Rectal smooth muscle tissue (tissue), 1 donor: ENCODE measurements around the gene ADH4.

Experiments used
- H3K27ac ChIP-seq: one replicate; pipeline ENCODE4 v1.7.0; 2013; ENCODE audit warnings: low read depth, low read length, inconsistent platforms
- H3K27me3 ChIP-seq: one replicate; pipeline ENCODE4 v1.7.0; 2013; ENCODE audit warnings: low read length; ENCODE audit not compliant: control insufficient read depth, insufficient read depth
- H3K36me3 ChIP-seq: one replicate; pipeline ENCODE4 v1.7.0; 2013; ENCODE audit warnings: low read length; ENCODE audit not compliant: control insufficient read depth, insufficient read depth
- H3K4me1 ChIP-seq: one replicate; pipeline ENCODE4 v1.7.0; 2013; ENCODE audit warnings: low read length; ENCODE audit not compliant: control insufficient read depth, insufficient read depth
- H3K4me3 ChIP-seq: one replicate; pipeline ENCODE4 v1.7.0; 2013; ENCODE audit warnings: low read length
- H3K9ac ChIP-seq: one replicate; pipeline ENCODE4 v1.7.0; 2013; ENCODE audit warnings: low read length

The ADH4 gene

DNA sequence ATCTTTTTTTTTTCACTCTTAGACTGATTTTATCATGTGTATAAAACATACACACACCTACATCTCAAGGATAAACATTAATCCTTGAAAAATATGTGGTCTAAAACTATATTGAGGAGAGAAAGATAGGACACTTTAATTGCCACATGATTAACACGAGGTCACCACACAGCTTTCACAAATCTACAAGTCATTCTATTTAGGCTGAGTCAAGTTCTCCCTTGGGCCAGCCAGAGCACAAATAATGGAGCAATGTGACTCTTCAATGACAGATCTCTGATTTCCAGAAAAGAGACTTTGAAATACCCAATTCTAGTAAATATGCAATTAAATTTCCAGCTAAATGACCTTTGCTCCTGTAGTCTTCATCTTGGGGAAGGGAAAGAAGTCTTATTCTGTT is 12.9 kb upstream of the ADH4 start:
- Histone ChIP-seq H3K4me3 (no peak overlapping the region), H3K9ac (no peak overlapping the region), H3K4me1 (no peaks in the 10 kb centered on the region), H3K27ac (no peak overlapping the region), H3K36me3 (no peaks in the 10 kb centered on the region), H3K27me3 (no peaks in the 10 kb centered on the region)

DNA sequence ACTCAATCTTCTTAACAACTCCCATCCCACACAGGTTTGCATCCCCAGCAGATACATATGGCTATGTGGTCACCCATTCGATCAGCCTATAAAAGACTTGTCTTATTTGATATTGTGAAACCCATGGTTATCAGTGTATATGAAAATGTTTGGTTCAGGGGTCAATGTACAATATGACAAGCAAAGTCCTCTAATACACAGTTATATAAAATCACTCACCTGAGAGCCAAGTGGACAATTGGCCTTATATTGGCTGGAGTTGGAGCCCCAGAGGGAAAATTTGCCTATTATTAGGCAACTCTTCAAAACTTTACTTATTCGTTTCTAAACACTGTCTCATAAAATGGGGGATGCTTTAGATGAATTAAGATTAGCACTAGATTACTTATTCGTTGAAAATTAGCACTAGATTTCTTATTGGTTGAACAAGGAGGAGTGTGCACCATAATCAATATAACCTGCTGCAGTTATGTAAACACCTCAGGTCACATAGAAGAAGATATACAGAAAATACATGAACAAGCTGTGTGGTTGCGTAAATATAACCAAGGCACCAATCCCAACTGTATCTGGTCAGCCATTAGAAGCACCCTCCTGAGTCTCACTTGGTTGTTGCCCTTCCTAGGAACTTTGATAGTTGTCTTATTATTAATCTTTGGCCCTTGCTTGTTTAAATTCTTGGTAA is 10.7 kb upstream of the ADH4 start:
- H3K27ac ChIP-seq = no peak overlapping the region
- no peaks in the 10 kb centered on the region for H3K27me3 ChIP-seq
- H3K9ac ChIP-seq = no peak overlapping the region
- no peaks in the 10 kb centered on the region for H3K36me3 ChIP-seq
- no peak overlapping the region for H3K4me3 ChIP-seq
- no peaks in the 10 kb centered on the region for H3K4me1 ChIP-seq

DNA sequence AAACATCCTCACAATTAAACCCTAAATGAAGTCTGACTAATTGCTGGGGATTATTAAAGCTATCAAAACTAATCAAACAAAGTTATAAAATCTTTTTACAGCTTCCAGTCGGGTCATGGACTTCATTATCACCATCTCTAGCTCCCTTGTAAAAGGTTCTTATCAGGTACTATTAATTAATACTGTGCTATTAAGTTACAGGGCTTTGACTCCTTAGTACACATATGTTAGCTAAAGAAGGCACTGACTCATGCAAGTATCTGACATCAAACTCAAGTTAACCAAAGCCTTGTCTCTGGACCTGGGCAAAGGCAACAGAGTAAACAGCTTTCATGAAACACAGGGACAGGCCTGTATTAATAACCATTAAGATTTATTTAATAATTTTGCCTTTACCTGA is 7.9 kb upstream of the ADH4 start:
- H3K27ac ChIP-seq = no peak overlapping the region

DNA sequence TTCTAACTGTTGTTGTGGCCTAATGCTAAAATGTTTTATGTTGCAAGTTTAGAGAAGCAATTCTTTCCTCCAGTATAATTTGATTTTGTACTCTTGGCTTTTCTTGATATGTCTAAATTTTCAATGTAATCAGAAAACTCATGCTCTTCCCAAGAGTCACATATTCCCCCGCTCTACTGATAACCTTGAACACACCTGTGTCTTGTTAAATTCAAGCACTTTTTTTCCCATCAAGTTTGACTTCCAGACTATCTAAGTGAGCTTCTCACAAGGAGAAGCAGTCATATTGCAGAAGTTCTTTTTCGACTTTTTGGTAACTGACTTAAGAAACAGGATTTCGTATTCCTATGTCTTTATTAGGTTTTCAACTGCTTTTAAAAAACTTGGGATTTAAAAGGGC is 7.4 kb upstream of the ADH4 start:
- no peaks in the 10 kb centered on the region for H3K27me3 ChIP-seq
- no peaks in the 10 kb centered on the region for H3K36me3 ChIP-seq
- no peaks in the 10 kb centered on the region for H3K4me1 ChIP-seq
- H3K27ac ChIP-seq = no peak overlapping the region
- no peak overlapping the region for H3K4me3 ChIP-seq
- no peak overlapping the region for H3K9ac ChIP-seq

More for the DNA sequence above, 7.9 kb upstream of the ADH4 start:
- Histone ChIP-seq H3K27me3 (no peaks in the 10 kb centered on the region), H3K4me3 (no peak overlapping the region), H3K4me1 (no peaks in the 10 kb centered on the region), H3K9ac (no peak overlapping the region), H3K36me3 (no peaks in the 10 kb centered on the region)

DNA sequence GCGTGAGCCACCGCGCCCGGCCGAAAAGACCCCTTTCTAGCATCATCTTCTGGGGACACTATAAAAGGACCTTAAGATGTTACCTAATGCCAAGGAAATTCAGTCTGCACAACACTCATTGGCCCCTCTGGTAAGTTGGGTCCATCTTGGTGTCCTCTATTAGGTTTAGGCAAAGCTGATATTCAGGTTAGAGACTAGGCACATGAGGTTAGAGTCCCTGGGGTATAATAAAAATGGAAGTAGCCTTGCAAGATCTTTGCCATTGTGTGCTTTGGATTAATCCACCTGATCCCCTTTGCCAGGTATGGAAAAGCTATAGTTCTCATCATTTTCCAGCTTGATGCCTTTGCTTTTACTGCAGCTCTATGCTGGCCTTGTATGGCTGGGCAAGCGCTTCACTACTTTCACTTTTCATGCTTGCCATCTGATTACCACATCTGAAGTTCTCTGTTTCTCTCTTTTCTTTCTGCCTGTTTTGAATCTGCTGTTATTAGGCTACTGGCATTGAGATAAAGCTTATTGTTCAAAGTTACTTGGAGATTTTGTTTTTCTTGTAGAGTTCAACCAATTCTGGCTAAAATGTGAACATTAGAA is 5.4 kb upstream of the ADH4 start:
- Histone ChIP-seq H3K27me3 (no peaks in the 10 kb centered on the region), H3K9ac (no peak overlapping the region), H3K4me3 (no peak overlapping the region), H3K4me1 (no peaks in the 10 kb centered on the region), H3K27ac (no peak overlapping the region), H3K36me3 (no peaks in the 10 kb centered on the region)

DNA sequence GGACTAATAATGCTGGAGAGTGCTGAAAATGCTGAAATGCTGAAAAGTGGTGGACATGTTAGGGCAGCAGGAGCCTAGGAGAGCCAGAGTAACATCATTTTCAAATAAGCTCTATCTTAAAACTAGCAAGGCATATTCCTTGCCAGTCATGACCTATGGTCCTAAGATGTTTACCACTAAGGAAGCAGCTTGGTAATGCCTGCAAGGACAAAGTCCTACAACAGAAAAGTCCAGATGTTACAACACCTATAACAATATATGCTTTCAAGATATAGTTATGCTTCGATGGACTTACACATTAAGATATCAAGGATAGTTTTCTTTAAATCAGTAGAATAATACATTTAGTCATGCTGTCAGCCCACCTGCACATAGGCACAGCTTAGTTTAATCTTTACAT is 4.5 kb upstream of the ADH4 start:
- no peak overlapping the region for H3K27ac ChIP-seq
- no peaks in the 10 kb centered on the region for H3K36me3 ChIP-seq
- H3K9ac ChIP-seq = no peak overlapping the region
- H3K4me1 ChIP-seq = no peaks in the 10 kb centered on the region
- H3K4me3 ChIP-seq = no peak overlapping the region
- no peaks in the 10 kb centered on the region for H3K27me3 ChIP-seq

DNA sequence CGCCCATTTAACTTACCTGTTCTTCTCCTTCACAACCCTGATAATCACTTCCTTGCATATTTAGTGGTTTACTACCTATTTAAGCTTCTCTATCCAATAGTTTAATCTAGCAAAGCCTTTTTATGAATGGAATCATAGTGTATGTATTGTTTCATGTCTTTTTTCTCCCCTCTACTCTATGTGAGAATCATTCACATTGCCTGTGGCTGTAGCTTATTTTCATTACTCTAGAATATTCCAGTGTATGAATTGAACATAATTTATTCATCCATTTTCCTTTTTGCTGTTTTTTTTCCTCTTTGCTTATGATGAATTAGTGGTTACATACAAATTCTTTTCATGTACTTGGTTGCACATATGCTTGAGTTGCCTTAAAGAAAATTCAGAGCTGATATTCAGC is 490 bp upstream of the ADH4 start:
- Histone ChIP-seq H3K4me3 (no peak overlapping the region), H3K9ac (no peak overlapping the region), H3K36me3 (no peaks in the 10 kb centered on the region), H3K4me1 (no peaks in the 10 kb centered on the region), H3K27ac (no peak overlapping the region), H3K27me3 (no peaks in the 10 kb centered on the region)

DNA sequence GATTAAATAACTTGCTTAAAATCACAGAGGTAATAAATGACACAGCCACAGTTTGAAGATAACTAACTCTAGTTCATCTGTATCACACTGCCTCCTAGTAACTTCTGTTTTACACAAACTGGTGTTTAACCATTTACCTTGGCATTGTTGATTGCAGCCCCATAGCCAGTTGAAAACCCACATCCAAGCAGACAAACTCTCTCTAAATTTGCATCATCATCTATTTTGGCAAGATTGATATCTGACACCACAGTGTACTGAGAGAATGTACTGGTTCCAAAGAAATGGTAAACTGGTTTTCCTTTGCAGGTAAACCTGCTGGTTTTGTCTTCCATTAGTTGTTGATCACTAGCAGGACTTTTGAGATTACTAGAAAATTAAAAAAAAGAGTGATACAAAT is 7.8 kb downstream of the ADH4 start:
- Histone ChIP-seq H3K4me1 (no peaks in the 10 kb centered on the region), H3K9ac (no peak overlapping the region), H3K36me3 (no peaks in the 10 kb centered on the region), H3K27ac (no peak overlapping the region), H3K27me3 (no peaks in the 10 kb centered on the region), H3K4me3 (no peak overlapping the region)

DNA sequence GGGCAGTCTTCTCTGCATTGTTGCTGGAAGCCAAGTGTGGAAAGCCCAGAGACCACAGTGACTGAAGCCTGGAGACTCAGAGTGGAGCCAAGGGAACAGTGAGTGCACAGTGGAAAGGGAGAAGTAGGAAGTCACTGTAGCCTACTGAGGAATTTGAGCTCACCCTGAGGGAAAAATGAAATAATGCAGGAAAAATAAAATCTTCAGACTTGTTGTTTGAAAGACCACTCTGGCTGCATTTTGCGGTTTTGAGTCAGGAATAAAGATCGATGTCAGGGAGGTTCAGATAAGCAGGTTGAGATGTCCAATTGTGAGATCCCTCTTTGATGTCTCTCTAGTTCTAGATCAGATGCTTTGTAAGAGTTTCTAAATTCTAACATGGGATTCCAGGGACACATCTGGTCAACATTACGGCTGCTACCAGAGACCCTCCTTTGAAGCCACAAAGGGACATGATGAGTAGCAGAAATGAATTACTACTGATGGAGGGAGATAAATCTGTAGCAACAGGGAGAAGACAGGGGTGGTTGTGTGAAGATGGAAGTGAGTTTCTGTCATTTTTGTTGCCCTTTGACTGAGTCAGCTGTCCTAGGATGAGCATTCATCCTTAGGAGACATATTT is 8.4 kb downstream of the ADH4 start:
- H3K9ac ChIP-seq = no peak overlapping the region
- H3K36me3 ChIP-seq = no peaks in the 10 kb centered on the region
- H3K4me1 ChIP-seq = no peaks in the 10 kb centered on the region
- no peak overlapping the region for H3K4me3 ChIP-seq
- H3K27me3 ChIP-seq = no peaks in the 10 kb centered on the region
- no peak overlapping the region for H3K27ac ChIP-seq

DNA sequence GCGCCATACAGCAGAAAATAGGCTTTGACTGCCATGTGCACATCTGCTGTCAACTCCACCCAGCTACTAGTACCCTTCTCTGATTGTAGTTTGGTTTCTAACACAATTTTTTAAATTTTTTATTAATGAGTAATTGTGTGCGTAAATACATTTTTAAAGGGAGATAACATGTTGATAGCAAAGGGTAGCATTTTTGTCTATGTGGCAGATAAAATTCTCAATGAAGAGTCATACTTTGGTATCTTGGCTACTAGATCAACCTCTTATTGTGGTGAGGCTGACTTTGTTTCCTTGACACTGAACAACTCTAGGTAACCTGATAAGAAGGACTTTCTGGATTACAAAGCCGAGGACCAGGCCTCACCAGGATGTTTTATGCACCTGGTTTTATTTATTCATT is 9.5 kb downstream of the ADH4 start:
- Histone ChIP-seq H3K9ac (no peak overlapping the region), H3K4me1 (no peaks in the 10 kb centered on the region), H3K36me3 (no peaks in the 10 kb centered on the region), H3K27ac (no peak overlapping the region), H3K27me3 (no peaks in the 10 kb centered on the region), H3K4me3 (no peak overlapping the region)

DNA sequence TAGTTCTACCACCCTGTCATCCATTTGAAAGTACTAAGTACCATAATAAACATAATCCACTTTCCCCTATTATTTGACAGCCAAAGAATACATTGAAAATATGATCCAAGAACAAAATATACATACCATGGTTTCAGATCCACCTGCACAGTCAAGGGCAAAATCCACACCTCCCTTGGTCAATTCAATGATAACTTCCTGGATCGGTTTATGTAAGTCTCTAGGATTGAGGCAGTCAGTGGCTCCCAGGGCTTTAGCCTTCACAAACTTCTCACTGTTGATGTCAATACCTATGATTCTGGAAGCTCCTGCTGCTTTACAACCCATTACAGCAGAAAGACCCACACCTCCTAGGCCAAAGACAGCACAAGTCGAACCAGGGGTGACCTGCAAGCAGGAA is 12.7 kb downstream of the ADH4 start:
- Histone ChIP-seq H3K27ac (no peak overlapping the region), H3K4me3 (no peak overlapping the region), H3K27me3 (no peaks in the 10 kb centered on the region), H3K4me1 (no peaks in the 10 kb centered on the region), H3K9ac (no peak overlapping the region), H3K36me3 (no peaks in the 10 kb centered on the region)

DNA sequence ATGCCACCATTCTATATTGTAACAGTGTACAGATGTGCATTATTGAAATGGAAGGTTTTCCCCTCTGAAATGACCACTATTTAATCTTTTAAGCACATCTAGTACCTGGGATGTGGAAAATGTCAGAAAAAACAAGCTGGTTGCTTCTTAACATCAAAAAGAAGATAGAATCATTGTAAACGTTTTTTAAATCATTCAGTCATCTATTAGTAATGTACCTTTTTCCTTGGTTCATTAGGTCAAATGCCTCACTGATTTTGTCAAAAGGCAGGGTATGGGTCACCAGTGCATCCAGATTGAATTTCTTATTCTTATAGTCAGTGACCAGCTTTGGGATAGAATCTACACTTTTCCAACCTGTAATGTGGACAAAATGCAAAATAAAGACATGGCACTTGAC is 17.7 kb downstream of the ADH4 start:
- no peak overlapping the region for H3K27ac ChIP-seq
- H3K27me3 ChIP-seq = no peaks in the 10 kb centered on the region
- H3K9ac ChIP-seq = no peak overlapping the region
- no peaks in the 10 kb centered on the region for H3K4me1 ChIP-seq
- no peaks in the 10 kb centered on the region for H3K36me3 ChIP-seq
- no peak overlapping the region for H3K4me3 ChIP-seq

DNA sequence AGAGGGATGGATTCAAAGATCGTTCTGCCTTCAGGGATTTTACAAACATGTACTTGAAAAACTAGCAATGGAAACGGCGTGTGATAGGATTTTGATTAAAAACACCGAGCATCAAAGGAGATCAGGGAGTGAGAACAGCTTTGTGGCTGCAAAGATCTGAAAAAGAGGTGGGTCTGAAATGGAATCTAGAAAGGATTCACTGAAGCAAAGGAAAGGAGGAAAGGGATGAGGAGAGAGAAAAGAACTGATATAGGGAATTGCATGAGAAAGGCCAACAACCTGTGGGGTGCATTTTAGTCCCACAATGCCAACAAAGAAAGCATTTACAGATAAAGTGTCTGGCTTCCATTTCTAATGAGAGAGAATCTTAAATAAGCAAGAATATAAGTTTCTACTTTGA is 23.1 kb downstream of the ADH4 start:
- no peaks in the 10 kb centered on the region for H3K36me3 ChIP-seq
- H3K4me1 ChIP-seq = no peaks in the 10 kb centered on the region
- no peak overlapping the region for H3K27ac ChIP-seq
- H3K27me3 ChIP-seq = no peaks in the 10 kb centered on the region
- no peak overlapping the region for H3K9ac ChIP-seq
- no peak overlapping the region for H3K4me3 ChIP-seq
